Subcutaneous abdominal adipose tissue (tissue), 5 donors: ENCODE data around the gene ZNF418.
"Not testable (repeated sequence)": the region's sequence is repeated elsewhere in the genome, so short reads cannot be mapped to it uniquely, and the experiment has no call there.

Experiments
- H3K27ac ChIP-seq: one replicate; pipeline ENCODE4 v1.7.0; 2013; ENCODE audit warnings: low read depth, mild to moderate bottlenecking, inconsistent platforms, low read length, moderate library complexity
- H3K27me3 ChIP-seq, 5 donors: one replicate each; pipeline ENCODE4 v1.7.0; 2013; ENCODE audit warnings: low read length in 5 of 5, inconsistent platforms in 1 of 5; ENCODE audit not compliant: control insufficient read depth in 5 of 5, insufficient read depth in 4 of 5
- H3K36me3 ChIP-seq, 5 donors: one replicate each; pipeline ENCODE4 v1.7.0; 2013; ENCODE audit warnings: low read length in 5 of 5; ENCODE audit not compliant: control insufficient read depth in 5 of 5, insufficient read depth in 5 of 5
- H3K4me1 ChIP-seq, 5 donors: one replicate each; pipeline ENCODE4 v1.7.0; 2013; ENCODE audit warnings: low read length in 5 of 5, mild to moderate bottlenecking in 3 of 5, moderate library complexity in 1 of 5; ENCODE audit not compliant: control insufficient read depth in 5 of 5, insufficient read depth in 5 of 5
- H3K4me3 ChIP-seq, 5 donors: one replicate each; pipeline ENCODE4 v1.7.0; 2013; ENCODE audit warnings: low read length in 5 of 5, low read depth in 1 of 5
- H3K9ac ChIP-seq, 5 donors: one replicate each; pipeline ENCODE4 v1.7.0; 2013; ENCODE audit warnings: low read length in 5 of 5, mild to moderate bottlenecking in 4 of 5, moderate library complexity in 3 of 5
- H3K9me3 ChIP-seq, 5 donors: one replicate each; pipeline ENCODE4 v1.7.0; 2013; ENCODE audit warnings: low read length in 5 of 5; ENCODE audit not compliant: control insufficient read depth in 5 of 5
- donor health status: healthy.
- donor health status: healthy.
- donor health status: healthy.
- donor health status: healthy.
- donor health status: healthy.

ZNF418 gene

DNA sequence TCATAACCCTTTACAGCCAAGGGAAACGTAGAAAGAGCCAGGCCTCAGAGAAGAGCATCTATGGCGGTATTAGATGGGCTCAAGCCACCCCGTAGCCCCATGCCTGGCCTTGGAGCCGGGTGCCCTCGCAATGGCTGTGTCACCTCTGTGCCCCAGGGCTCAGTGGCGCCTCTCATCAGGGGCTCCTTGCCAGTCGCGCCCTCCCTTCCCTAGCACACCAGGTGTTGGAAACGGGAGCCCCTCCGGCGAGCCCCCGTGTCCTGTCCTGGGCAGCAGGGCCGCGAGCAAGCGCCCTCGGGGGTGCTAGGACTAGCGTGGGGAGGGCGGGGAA lies 11.9 kb upstream of the ZNF418 start:
- H3K9me3 ChIP-seq = peaks cover 23 to 59% (median 47%) of the 10 kb centered on the region in 5 donors
- H3K4me1 ChIP-seq = peaks cover 4 to 21% (median 19%) of the 10 kb centered on the region in 5 donors
- peaks cover 9 to 23% (median 23%) of the 10 kb centered on the region in 5 donors for H3K36me3 ChIP-seq
- H3K27ac ChIP-seq = peak overlapping the region; percentile 69
- peak overlapping the region; percentile 81 to 93 (median 88) for H3K4me3 ChIP-seq
- H3K9ac ChIP-seq = peak overlapping the region; percentile 35 to 93 (median 86)
- peaks cover 0 to 3% (median 0%) of the 10 kb centered on the region in 5 donors for H3K27me3 ChIP-seq

DNA sequence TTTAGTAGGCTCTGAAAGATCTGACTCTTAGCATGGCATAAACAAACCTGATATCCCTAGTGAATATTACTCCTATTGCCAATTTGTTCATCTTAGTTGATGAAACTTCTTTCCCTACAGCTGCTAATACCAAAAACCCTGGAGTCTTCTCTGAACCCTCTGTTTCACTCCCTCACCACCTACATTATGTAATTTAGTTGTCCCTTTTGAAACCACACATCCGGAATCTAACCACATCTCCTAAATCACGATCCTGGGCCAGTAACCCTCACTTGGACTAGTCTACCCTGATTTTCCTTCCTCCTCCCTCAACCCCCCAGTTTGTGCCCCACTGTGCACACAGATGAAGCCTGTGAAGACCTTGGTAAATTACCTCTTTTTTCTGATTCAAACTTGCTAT lies 11.1 kb upstream of the ZNF418 start:
- peaks cover 0 to 3% (median 0%) of the 10 kb centered on the region in 5 donors for H3K27me3 ChIP-seq
- H3K27ac ChIP-seq = no peak overlapping the region
- peaks cover 28 to 65% (median 51%) of the 10 kb centered on the region in 5 donors for H3K9me3 ChIP-seq
- no peak overlapping the region for H3K9ac ChIP-seq
- H3K36me3 ChIP-seq = peaks cover 16 to 30% (median 30%) of the 10 kb centered on the region in 5 donors
- peaks cover 11 to 21% (median 19%) of the 10 kb centered on the region in 5 donors for H3K4me1 ChIP-seq
- H3K4me3 ChIP-seq = peak overlapping the region; percentile 81 to 93 (median 88)

- H3K27me3 ChIP-seq = peaks cover 0 to 2% (median 0%) of the 10 kb centered on the region in 5 donors
- H3K27ac ChIP-seq = no peak overlapping the region
- H3K9me3 ChIP-seq = peaks cover 37 to 67% (median 55%) of the 10 kb centered on the region in 5 donors
- peaks cover 7 to 11% (median 8%) of the 10 kb centered on the region in 5 donors for H3K4me1 ChIP-seq
- peaks cover 26 to 43% (median 38%) of the 10 kb centered on the region in 5 donors for H3K36me3 ChIP-seq
- peak overlapping the region in 4 of 5 donors; percentile 32 to 44 (median 40) for H3K4me3 ChIP-seq
- H3K9ac ChIP-seq = peak overlapping the region in 1 of 5 donors; percentile 57
These were observed 6.4 kb upstream of the ZNF418 start for GRCh38 chr19:57941593-57941992.

- H3K9ac ChIP-seq = no peak overlapping the region
- H3K27me3 ChIP-seq = no peaks in the 10 kb centered on the region
- H3K36me3 ChIP-seq = peaks cover 2 to 15% (median 4%) of the 10 kb centered on the region in 5 donors
- peak overlapping the region in 3 of 5 donors; percentile 79 to 86 (median 84) for H3K4me3 ChIP-seq
- peaks cover 0 to 13% (median 11%) of the 10 kb centered on the region in 5 donors for H3K4me1 ChIP-seq
- H3K27ac ChIP-seq = no peak overlapping the region
- peaks cover 7 to 54% (median 37%) of the 10 kb centered on the region in 5 donors for H3K9me3 ChIP-seq
These were observed 529 bp upstream of the ZNF418 start for GRCh38 chr19:57935731-57936130.

GRCh38 chr19:57927587-57927986 lies 7.6 kb downstream of the ZNF418 start:
- H3K9ac ChIP-seq = no peak overlapping the region
- no peaks in the 10 kb centered on the region for H3K27me3 ChIP-seq
- peak overlapping the region in 4 of 5 donors; percentile 28 to 36 (median 33) for H3K4me3 ChIP-seq
- H3K9me3 ChIP-seq = peaks cover 34 to 66% (median 59%) of the 10 kb centered on the region in 5 donors
- no peak overlapping the region for H3K27ac ChIP-seq
- H3K4me1 ChIP-seq = peaks cover 0 to 15% (median 0%) of the 10 kb centered on the region in 5 donors
- peaks cover 20 to 48% (median 27%) of the 10 kb centered on the region in 5 donors for H3K36me3 ChIP-seq

GRCh38 chr19:57916168-57916995 lies 18.8 kb downstream of the ZNF418 start, which contains the start of gene ZNF417:
ZNF417 (minus strand) TSS chr19:57916592; CDS start chr19:57916411, 181 bp downstream.
- peak within 1 kb of the TSS; percentile 79 to 92 (median 87) for H3K4me3 ChIP-seq
- H3K36me3 ChIP-seq = peaks cover 0 to 19% (median 15%) of the 10 kb centered on the region in 5 donors
- H3K9ac ChIP-seq = peak within 1 kb of the TSS; percentile 77 to 93 (median 88)
- H3K9me3 ChIP-seq, H3K27me3 ChIP-seq: not testable (repeated sequence)
- H3K27ac ChIP-seq = peak within 1 kb of the TSS; percentile 72
- H3K4me1 ChIP-seq = peaks cover 4 to 21% (median 13%) of the 10 kb centered on the region in 5 donors

DNA sequence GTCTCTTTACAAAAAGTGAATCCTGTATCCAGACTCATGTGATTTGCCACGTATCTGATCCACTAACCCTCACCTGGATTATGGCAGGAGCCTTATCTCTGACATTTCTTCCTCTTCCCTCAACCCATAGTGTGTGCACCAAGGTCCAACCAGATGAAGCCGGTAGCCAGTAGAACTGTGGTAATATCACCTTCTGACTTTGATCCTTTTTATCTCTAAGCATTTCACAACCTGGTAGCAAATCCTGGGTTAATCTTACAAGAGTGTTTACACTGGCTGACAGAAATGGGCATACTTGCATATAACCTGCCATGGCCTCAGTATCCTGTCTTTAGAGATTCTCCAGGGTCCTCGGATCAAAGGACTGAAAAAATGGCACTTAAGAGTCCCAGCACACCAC lies 20.7 kb downstream of the ZNF418 start:
- Histone ChIP-seq H3K9ac (no peak overlapping the region), H3K27ac (no peak overlapping the region), H3K27me3 (no peaks in the 10 kb centered on the region), H3K9me3 (peaks cover 0 to 10% (median 5%) of the 10 kb centered on the region in 5 donors), H3K4me1 (peaks cover 4 to 21% (median 13%) of the 10 kb centered on the region in 5 donors), H3K4me3 (peak overlapping the region in 2 of 5 donors; percentile 22 to 32), H3K36me3 (peaks cover 4 to 28% (median 18%) of the 10 kb centered on the region in 5 donors)

DNA sequence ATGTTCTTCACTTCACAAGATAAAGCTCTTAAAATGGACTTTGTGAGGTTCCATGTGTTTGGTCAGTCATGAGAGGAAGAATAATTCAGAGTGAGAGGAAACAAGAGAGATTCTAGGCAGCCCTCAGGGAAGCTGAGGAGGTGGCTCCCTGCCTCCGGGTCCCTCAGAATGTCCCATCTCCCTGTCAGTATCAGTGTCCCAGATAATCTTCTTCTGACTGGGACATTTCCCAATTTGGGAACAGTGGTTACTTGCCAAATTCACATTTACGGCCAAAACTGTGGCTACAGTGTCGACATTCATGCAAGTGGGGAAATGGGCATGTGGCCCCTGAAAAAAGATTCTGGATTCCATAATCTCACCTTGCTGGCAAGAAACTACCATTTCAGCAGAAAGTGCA lies 27.8 kb downstream of the ZNF418 start:
- no peaks in the 10 kb centered on the region for H3K27me3 ChIP-seq
- H3K36me3 ChIP-seq = peaks cover 17 to 52% (median 32%) of the 10 kb centered on the region in 5 donors
- no peak overlapping the region for H3K27ac ChIP-seq
- H3K9me3 ChIP-seq = peaks cover 0 to 27% (median 8%) of the 10 kb centered on the region in 5 donors
- no peak overlapping the region for H3K9ac ChIP-seq
- no peak overlapping the region for H3K4me3 ChIP-seq
- H3K4me1 ChIP-seq = peaks cover 0 to 7% (median 0%) of the 10 kb centered on the region in 5 donors

DNA sequence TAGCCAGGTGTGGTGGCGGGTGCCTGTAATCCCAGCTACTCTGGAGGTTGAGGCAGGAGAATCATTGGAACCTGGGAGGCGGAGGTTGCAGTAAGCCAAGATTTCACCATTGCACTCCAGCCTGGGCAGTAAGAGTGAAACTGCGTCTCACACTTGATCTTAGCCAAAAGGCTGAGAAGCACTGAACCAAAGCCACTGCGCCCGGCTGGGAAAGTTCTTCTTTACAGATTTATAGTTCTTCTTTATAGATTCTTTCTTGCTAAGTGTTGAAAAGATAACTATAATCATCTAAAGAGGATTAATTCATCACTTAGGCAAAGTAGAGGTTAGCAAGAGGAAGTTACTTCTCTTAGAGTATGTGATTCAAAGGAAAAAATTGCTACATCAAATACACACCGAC lies 29.9 kb downstream of the ZNF418 start:
- Histone ChIP-seq H3K27me3 (no peaks in the 10 kb centered on the region), H3K4me3 (no peak overlapping the region), H3K9me3 (peaks cover 0 to 16% (median 5%) of the 10 kb centered on the region in 5 donors), H3K27ac (no peak overlapping the region), H3K36me3 (peaks cover 14 to 31% (median 15%) of the 10 kb centered on the region in 5 donors), H3K4me1 (peaks cover 0 to 7% (median 0%) of the 10 kb centered on the region in 5 donors), H3K9ac (no peak overlapping the region)
